K562 (cell line): ENCODE data around the gene MTG2.

Experiments used
- ARNT ChIP-seq, 2 experiments: fragments of 450-650 bp; IDR thresholded peaks; 2 replicates each; pipeline ENCODE4 v1.6.1; 2016; ENCODE audit warnings: mild to moderate bottlenecking in 1 of 2
- CAMTA2 ChIP-seq: fragments of 250-450 bp; sonication (Bioruptor Pico); conservative IDR thresholded peaks from 2 replicates; pipeline ENCODE4 v1.5.1; 2022
- CREB1 ChIP-seq, 2 experiments: sonication (generic) in 1 of 2; formaldehyde crosslinking in 1 of 2; IDR thresholded peaks; 2 replicates each; pipeline versions ENCODE4 v1.6.1 to v1.8.0; 2012 to 2022; ENCODE audit warnings: inconsistent platforms in 1 of 2, mild to moderate bottlenecking in 1 of 2, missing genetic modification reagents in 1 of 2, moderate library complexity in 1 of 2
- EP300 ChIP-seq: IDR thresholded peaks from 2 replicates; pipeline ENCODE4 v1.6.1; 2012; ENCODE audit warnings: low read length, improper control_type of control experiment
- MEF2D ChIP-seq: conservative IDR thresholded peaks from 2 replicates; pipeline ENCODE4 v1.6.1; 2016; ENCODE audit warnings: low read depth, missing genetic modification characterization, missing compliant biosample characterization
- RAD51 ChIP-seq: fragments of 450-650 bp; IDR thresholded peaks from 2 replicates; pipeline ENCODE4 v1.7.1; 2016; ENCODE audit warnings: low read depth, mild to moderate bottlenecking, borderline replicate concordance
- RBFOX2 ChIP-seq: fragments of 200-400 bp; formaldehyde crosslinking; IDR thresholded peaks from 2 replicates; pipeline ENCODE4 v1.6.1; 2017; ENCODE audit warnings: low read depth, mild to moderate bottlenecking, low read length, moderate library complexity
- ZNF324 ChIP-seq: fragments of 250-450 bp; sonication (Bioruptor Pico); IDR thresholded peaks from 2 replicates; pipeline ENCODE4 v1.4.0; 2020; ENCODE audit warnings: mild to moderate bottlenecking
- ZNF384 ChIP-seq: IDR thresholded peaks from 2 replicates; pipeline ENCODE4 v1.6.1; 2012; ENCODE audit warnings: low read depth, low read length, improper control_type of control experiment
- ZNF609 ChIP-seq: sonication (generic); formaldehyde crosslinking; IDR thresholded peaks from 2 replicates; pipeline ENCODE4 v1.8.1; 2023; ENCODE audit warnings: missing genetic modification reagents, mild to moderate bottlenecking, borderline replicate concordance
- TF ChIP-seq, protein P1 (sequence below): sonication (generic); formaldehyde crosslinking; IDR thresholded peaks from 2 replicates; pipeline ENCODE4 v1.8.0; 2022; ENCODE audit warnings: mild to moderate bottlenecking, low read depth, missing genetic modification reagents
- TF ChIP-seq, protein P2 (sequence below), 3 experiments: IDR thresholded peaks in 2 of 3; conservative IDR thresholded peaks in 1 of 3; 2 replicates each; pipeline ENCODE4 v1.5.1; 2011 to 2012; ENCODE audit warnings: low read length in 3 of 3, mild to moderate bottlenecking in 3 of 3, control low read depth in 2 of 3, improper control_type of control experiment in 1 of 3, inconsistent platforms in 1 of 3, low read depth in 1 of 3, mixed read lengths in 1 of 3, moderate library complexity in 1 of 3; ENCODE audit not compliant: insufficient read depth in 2 of 3
- TF ChIP-seq, protein P3 (sequence below): IDR thresholded peaks from 2 replicates; pipeline ENCODE4 v1.6.1; 2016; ENCODE audit warnings: missing genetic modification characterization, missing compliant biosample characterization

DNA sequence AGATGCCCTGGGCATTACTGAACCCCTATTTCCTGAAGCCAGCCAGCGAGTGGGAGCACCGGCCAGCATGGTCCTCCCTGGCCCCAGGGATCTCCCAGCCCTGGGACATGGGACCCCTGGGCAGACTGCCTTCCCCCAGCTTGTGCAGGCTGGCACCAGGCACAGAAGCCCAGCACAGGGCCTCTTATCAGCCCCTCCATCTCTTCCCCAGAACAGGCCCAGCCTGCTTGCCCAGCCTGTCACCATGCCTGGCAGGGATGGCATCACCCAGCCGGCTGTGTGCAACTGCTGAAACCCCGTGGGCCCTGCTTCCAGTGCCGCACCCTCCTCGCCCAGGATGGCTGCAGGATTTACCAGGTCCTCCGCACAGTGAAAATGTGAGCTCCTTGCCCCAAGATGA is 49.4 kb downstream of the MTG2 start:
- TF ChIP-seq RAD51 (no peak), MEF2D (no peak), ZNF324 (no peak), ARNT (IDR thresholded peaks at IDR 0.05) (no peak), ZNF384 (no peak), ZNF609 (CRISPR knock-in tag) (no peak), RBFOX2 (no peak), CREB1 (IDR thresholded peaks at IDR 0.05) (no peak), CREB1 (CRISPR knock-in tag; IDR thresholded peaks at IDR 0.05) (no peak), EP300 (no peak), CAMTA2 (CRISPR knock-in tag) (no peak)
- TF ChIP-seq, protein P1, sequence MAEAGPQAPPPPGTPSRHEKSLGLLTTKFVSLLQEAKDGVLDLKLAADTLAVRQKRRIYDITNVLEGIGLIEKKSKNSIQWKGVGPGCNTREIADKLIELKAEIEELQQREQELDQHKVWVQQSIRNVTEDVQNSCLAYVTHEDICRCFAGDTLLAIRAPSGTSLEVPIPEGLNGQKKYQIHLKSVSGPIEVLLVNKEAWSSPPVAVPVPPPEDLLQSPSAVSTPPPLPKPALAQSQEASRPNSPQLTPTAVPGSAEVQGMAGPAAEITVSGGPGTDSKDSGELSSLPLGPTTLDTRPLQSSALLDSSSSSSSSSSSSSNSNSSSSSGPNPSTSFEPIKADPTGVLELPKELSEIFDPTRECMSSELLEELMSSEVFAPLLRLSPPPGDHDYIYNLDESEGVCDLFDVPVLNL (CRISPR knock-in tag), result no peak
- TF ChIP-seq, protein P2, sequence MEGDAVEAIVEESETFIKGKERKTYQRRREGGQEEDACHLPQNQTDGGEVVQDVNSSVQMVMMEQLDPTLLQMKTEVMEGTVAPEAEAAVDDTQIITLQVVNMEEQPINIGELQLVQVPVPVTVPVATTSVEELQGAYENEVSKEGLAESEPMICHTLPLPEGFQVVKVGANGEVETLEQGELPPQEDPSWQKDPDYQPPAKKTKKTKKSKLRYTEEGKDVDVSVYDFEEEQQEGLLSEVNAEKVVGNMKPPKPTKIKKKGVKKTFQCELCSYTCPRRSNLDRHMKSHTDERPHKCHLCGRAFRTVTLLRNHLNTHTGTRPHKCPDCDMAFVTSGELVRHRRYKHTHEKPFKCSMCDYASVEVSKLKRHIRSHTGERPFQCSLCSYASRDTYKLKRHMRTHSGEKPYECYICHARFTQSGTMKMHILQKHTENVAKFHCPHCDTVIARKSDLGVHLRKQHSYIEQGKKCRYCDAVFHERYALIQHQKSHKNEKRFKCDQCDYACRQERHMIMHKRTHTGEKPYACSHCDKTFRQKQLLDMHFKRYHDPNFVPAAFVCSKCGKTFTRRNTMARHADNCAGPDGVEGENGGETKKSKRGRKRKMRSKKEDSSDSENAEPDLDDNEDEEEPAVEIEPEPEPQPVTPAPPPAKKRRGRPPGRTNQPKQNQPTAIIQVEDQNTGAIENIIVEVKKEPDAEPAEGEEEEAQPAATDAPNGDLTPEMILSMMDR (IDR thresholded peaks at IDR 0.05 in 2 of 3, conservative IDR thresholded peaks at IDR 0.05 in 1 of 3; ENCODE audit: insufficient read depth in 2 of 3, low read depth in 1 of 3, low read length in 3 of 3), result no peak
- TF ChIP-seq, protein P3, sequence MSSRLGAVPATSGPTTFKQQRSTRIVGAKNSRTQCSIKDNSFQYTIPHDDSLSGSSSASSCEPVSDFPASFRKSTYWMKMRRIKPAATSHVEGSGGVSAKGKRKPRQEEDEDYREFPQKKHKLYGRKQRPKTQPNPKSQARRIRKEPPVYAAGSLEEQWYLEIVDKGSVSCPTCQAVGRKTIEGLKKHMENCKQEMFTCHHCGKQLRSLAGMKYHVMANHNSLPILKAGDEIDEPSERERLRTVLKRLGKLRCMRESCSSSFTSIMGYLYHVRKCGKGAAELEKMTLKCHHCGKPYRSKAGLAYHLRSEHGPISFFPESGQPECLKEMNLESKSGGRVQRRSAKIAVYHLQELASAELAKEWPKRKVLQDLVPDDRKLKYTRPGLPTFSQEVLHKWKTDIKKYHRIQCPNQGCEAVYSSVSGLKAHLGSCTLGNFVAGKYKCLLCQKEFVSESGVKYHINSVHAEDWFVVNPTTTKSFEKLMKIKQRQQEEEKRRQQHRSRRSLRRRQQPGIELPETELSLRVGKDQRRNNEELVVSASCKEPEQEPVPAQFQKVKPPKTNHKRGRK (tag), result no peak
